Measurements from ENCODE around the gene BATF3. TPM values are rescaled to one million over a fixed set of nuclear protein-coding genes. Genes with fewer than 3 reads are reported as not detected.

The BATF3 gene
- total and polyA plus RNA-seq, 9 of the 15 experiments (the other 6 are each of a cell fraction or from before 2014, with no cell fraction given), result 0.40 to 3.8 (median 2.0) TPM

- BruUV-seq (replicated peaks), result no TSS peak
- in situ Hi-C loops (cut with MboI), result no loop called here
- Histone ChIP-seq H4K20me1 (replicated peaks; ENCODE audit: control insufficient read depth, insufficient read depth, low read length) (no peaks in the 10 kb centered on the region), H3K36me3 (ENCODE audit: control insufficient read depth, insufficient read depth, low read length) (no peaks in the 10 kb centered on the region), H3K27ac (ENCODE audit: extremely low read depth, low read depth, low read length) (no peak overlapping the region), H3K4me2 (ENCODE audit: insufficient read depth, low read length) (no peak overlapping the region), H3K4me1 (replicated peaks in 1 of 2; ENCODE audit: control insufficient read depth in 2 of 2, insufficient read depth in 2 of 2, low read length in 2 of 2) (peaks cover 0 to 8% of the 10 kb centered on the region in 2 experiments; a peak in 4 of 5 replicates), H3K9ac (ENCODE audit: insufficient read depth in 1 of 2, low read depth in 2 of 2, low read length in 2 of 2) (no peak overlapping the region), H3K9me1 (ENCODE audit: control insufficient read depth, insufficient read depth, low read length) (no peaks in the 10 kb centered on the region), H3K27me3 (ENCODE audit: control insufficient read depth in 2 of 2, insufficient read depth in 2 of 2, low read length in 2 of 2) (peaks cover 19 to 45% of the 10 kb centered on the region in 2 experiments), H3K4me3 (no peak overlapping the region), H3K9me3 (replicated peaks; ENCODE audit: control insufficient read depth, insufficient read depth, low read depth, low read length) (no peaks in the 10 kb centered on the region), H3K79me2 (ENCODE audit: control insufficient read depth, insufficient read depth, low read length) (no peaks in the 10 kb centered on the region), H2AFZ (ENCODE audit: low read depth, low read length) (no peak overlapping the region)
- TF ChIP-seq ATF7 (IDR thresholded peaks at IDR 0.05) (no peak), ZNF197 (CRISPR knock-in tag; IDR thresholded peaks at IDR 0.05; ENCODE audit: low read depth) (no peak), KDM2B (CRISPR knock-in tag; IDR thresholded peaks at IDR 0.05) (no peak), BRD4 (IDR thresholded peaks at IDR 0.05) (no peak), ZNF407 (IDR thresholded peaks at IDR 0.05; ENCODE audit: low read depth) (no peak), YY1 (IDR thresholded peaks at IDR 0.05; ENCODE audit: borderline replicate concordance in 1 of 3, control insufficient read depth in 1 of 3, extremely low read depth in 1 of 3, insufficient read depth in 3 of 3, insufficient read length in 1 of 3, insufficient replicate concordance in 2 of 3, low read depth in 1 of 3, low read length in 2 of 3) (no peak), SAFB2 (IDR thresholded peaks at IDR 0.05; ENCODE audit: borderline replicate concordance, low read depth, low read length, severe bottlenecking) (no peak)
- DNase-seq (ENCODE audit: extremely low read depth in 1 of 4, low spot score in 3 of 4), result no peak
- CTCF ChIA-PET (ENCODE audit: low intra/inter-chr PET ratio), result interaction anchor here (0.6 kb wide), 1 partner anchor 14 kb away, joined by 3 read pairs; no protein-coding TSS in a partner anchor
- FAIRE-seq, result no peak
- no peak for ATAC-seq
- POLR2A ChIA-PET, result interaction anchor here (0.6 to 1.3 kb wide), 2 partner anchors 9 kb away, joined by 3 read pairs; no protein-coding TSS in a partner anchor
- intact Hi-C loops (cut with micrococcal nuclease), result no loop called here
- WGBS (ENCODE audit: insufficient coverage, low coverage, missing lambda C conversion rate), result 5% methylated on average over 2 of the region's 2 CpGs
Measured at GRCh38 chr1:212643877-212644276, 55.8 kb downstream of the BATF3 start.
